T-helper 2 cell treated with Interferon-gamma antibody and Interleukin-4, amounts not matched to agents 100 ng/mL and 5 ng/mL, for 36 hours (primary cell): ENCODE results near the gene EEIG1. TPM values are rescaled to one million over a fixed set of nuclear protein-coding genes. Genes with fewer than 3 reads are reported as not detected.

Experiments
- intact Hi-C: fragments of 100-400 bp; cut with micrococcal nuclease; formaldehyde crosslinking; loops from one replicate; pipeline ENCODE4 v1.15.1; 2023
- total RNA-seq: library from RNA; stranded (reverse); gene quantifications from 2 replicates; pipeline ENCODE4 v1.2.3, GENCODE V29; 2022

The EEIG1 gene
- total RNA-seq, 1 donor from 2014 or later: 399 TPM

DNA sequence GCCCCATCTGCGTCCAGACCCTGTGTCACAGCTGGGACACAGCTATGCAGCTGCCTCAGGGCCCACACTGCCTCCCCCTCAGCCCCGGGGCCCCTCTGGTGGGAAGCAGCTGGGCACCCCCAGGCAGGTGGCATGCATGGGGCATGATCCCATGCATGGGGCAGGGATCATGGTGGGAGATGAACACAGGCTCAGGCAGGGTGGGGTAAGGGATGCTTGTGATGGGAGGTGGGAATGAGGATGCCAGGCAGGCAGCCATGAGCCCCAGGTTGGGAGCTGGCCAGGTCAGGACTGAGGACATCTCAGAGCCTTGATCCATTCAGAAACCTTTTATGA is 19.7 kb downstream of the EEIG1 start:
- intact Hi-C loops: no loop called here

DNA sequence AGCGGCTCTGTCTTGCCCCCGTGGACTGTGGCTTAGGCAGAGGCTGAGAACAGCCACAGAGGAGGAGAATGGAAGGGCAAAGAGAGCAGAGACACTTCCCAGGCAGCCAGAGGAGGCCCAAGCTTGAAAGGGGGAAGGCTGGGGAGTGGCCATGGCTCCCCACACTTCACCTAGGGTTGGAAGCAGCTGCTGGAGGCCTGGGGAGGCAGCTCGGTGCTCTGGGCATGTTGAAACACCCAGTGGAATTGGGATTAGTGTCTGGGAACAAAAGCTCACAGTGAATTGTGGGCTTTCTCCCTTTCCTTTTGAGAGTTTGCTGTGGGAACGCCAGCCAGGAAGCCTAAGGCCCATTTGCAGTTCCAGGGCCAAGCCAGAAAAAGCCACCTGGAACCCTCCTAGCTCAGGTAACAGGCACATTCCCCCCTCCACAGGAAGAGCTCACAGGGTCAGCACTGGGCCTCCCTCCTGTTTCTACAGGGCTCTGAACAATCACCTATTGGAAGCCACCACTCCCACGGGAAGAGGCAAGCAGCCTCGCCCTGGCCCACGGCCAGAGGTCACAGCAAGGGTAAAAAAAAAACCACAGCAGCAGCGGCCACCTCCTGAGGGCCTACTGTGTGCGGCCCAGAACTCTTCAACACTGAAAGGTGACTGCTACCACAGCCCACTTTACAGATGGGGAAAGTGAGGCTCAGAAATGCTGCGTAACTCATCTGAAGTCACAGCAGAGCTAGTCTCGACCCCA is 20.2 kb downstream of the EEIG1 start:
- intact Hi-C loops: no loop called here

DNA sequence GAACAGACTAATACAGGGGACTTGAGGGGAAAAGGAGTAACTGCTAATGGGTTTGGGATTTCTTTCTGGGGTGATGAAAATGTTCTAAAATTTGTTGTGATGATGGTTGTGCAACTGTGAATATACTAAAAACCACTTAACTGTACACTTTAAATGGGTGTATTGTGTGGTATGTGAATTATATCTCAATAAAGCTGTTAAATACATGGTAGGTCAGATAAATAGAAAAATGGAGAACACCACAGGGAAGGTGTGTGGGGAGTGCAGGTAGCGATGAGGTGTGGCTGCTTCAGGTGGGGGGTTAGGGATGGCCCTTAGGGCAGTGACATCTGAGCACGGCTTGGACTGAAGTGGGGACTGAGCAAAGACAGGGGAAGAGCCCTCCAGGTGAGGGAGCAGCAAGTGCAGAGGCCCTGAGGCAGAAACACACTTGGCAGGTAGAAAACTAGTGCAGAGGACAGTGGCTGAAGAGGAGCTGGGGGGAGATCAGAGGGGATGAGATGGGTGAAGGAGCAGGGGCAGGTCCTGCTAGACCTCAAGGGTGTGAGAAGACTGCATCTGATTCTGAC is 20.9 kb downstream of the EEIG1 start:
- intact Hi-C loops: no loop called here

DNA sequence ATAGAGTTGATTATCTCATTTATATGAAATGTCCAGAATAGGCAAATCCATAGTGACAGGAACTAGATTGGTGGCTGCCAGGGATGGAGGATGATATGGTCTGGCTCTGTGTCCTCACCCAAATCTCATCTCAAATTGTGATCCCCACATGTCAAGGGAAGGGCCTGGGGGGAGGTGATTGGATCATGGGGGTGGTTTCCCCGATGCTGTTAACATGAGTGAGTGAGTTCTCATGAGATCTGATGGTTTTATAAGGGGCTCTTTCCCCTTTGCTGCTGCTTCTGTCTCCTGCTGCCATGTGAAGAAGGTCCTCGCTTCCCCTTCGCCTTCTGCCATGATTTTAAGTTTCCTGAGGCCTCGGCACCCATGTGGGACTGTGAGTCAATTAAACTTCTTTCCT is 21.4 kb downstream of the EEIG1 start:
- intact Hi-C loops: no loop called here

GRCh38 chr9:127958728-127959127 is 22.1 kb downstream of the EEIG1 start:
- intact Hi-C loops: no loop called here

DNA sequence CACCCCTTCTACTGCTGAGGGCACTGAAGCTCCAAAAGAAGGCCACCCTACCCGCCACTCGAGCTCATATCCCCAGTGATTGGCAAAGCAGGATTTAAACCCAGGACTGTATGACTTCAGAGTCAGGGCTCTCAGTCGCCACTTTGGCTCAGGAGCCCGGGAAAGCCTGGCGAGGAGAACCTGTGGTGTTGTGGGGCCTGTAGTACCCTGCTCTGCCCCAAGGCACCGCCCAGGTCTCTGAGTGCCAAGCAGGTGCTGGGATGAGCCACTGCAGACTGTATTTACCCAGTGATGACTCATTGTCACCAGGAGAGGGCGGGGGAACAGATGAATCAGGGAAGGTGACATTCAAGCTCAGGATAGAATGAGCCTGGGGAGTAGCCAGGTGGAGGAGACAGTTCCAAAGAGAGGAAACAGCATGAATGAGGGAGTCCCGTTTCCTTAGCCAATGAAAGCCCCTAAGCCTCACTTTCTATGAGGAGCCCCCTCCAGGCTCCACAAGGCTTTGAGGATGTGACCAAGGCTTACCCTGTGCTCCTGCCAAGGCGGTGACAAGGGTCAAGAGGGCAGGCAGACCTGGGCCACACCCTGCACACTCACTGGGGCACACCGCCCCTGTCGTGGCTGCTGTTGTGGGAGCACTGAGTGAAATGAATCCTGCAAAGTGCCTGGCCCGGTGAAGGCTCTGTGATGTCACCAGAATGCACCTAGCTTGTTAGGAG is 25.3 kb downstream of the EEIG1 start:
- intact Hi-C loops: loop anchor here (1.0 to 2.0 kb wide), 2 partner anchors 15 to 80 kb away; no protein-coding TSS in a partner anchor

- intact Hi-C loops: loop anchor here (1.0 to 2.0 kb wide), 2 partner anchors 16 to 80 kb away; no protein-coding TSS in a partner anchor
Observed at GRCh38 chr9:127954831-127955293, 25.9 kb downstream of the EEIG1 start.

DNA sequence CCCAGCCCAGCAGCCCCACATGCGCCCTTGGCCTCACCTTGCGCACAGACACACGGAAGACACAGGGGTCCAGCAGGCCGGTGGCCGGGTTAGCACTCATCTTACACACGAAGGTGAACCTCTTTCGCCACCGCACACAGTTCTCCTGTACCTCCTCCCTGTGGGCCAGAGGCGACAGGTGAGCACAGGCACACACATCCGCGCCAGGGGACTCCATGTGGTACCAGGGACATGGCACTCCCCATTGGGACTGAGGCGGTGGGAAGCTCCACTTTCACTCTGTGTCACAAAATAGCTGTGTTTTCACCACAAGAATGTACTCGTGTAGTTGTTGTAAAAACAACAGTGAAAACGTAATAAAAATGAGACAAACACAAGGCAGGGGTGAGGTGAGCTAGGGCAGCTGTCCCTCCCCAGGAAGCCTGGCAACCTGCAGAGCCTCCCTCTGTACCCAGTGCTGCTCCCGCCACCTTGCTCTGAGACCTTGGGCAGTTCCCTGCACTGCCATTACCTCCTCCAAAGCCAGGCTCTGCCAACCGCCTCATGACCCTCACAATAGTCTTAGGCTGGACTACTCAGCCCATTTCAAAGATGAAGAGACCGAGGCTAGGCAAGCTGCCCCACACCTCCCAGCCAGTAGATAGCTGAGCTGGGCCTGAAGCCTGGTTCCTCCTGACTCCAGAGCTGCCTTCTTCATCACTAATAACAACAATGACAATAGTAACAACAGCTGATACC is 26.9 kb downstream of the EEIG1 start:
- intact Hi-C loops: loop anchor here (2.0 kb wide), 1 partner anchor 17 kb away; no protein-coding TSS in a partner anchor

GRCh38 chr9:127953154-127953553 is 27.6 kb downstream of the EEIG1 start:
- intact Hi-C loops: no loop called here

- intact Hi-C loops: no loop called here
Observed at GRCh38 chr9:127950513-127951289, 30.1 kb downstream of the EEIG1 start.

DNA sequence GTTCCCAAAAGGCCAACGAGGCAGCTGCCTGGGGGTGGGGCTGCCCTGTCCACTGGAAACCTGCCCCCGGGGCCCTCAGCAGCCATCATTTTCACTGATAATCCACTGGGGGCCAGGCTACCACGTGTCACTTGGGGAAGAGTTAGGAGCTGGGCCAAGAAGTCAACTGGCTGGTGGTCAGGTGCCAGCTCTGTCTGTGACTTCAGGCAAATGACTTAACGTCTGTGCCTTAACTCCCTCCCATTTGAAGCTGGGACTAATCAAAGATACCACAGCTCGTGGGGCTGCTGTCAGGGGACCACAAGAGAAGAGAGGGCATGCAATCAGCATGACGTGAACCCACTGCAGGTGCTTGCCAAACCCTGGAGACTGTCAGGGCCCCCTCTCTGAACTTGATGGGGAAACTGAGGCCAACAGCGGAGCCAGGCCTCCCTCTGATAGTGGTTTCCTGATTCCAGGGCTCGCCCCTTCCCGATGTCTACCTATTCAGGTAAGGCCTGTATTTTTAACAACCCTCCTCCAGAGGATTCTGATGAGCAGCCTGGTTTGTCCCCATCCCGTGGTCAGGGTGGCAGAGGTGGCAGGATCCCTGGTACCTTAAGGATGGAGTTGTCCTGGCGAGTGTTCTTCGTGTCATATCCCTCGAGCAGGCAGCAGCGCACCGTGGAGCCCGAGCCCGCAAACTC is 30.8 kb downstream of the EEIG1 start:
- intact Hi-C loops: no loop called here

GRCh38 chr9:127947841-127948710 is 32.7 kb downstream of the EEIG1 start:
- intact Hi-C loops: no loop called here

DNA sequence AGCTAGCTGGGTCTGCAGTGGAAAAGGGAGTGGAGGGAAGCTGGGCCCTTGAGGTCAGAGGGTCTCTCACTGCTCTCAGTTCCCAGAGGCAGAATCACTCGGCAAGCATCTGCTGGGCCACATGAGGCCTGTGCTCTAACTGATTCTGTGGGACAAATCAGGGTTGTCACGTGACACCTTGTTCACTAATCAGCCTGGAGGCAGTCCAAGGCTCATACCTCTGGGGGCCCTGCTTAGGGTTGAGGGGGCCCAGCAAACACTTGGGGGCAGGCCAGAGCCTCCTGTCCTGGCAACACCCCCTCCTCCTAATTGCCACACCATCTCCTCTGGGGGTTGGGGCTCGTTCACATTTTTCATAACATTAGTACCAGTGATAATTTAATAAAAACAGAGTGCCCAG is 34.1 kb downstream of the EEIG1 start:
- intact Hi-C loops: no loop called here

- intact Hi-C loops: no loop called here
Observed at GRCh38 chr9:127945942-127946341, 34.8 kb downstream of the EEIG1 start.

DNA sequence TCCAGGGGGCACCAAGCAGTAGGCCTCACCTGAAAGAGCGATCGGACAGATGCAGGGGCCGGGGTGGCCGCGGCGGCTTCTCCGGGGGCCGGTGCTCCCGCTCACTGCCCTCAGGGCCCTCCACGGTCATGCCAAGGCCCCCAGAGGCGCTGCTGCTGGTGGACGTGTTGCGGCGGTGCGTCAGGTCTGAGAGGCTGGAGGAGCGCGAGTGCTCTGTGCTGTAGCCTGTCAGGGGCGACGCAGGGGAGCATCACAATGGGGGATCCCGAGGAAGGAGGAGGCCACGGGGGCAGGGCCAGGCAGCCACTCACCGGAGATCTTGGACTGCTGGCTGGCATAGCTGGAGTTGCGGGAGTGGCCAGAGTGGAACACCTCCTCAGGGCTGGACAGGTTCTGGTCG is 35.5 kb downstream of the EEIG1 start:
- intact Hi-C loops: no loop called here

DNA sequence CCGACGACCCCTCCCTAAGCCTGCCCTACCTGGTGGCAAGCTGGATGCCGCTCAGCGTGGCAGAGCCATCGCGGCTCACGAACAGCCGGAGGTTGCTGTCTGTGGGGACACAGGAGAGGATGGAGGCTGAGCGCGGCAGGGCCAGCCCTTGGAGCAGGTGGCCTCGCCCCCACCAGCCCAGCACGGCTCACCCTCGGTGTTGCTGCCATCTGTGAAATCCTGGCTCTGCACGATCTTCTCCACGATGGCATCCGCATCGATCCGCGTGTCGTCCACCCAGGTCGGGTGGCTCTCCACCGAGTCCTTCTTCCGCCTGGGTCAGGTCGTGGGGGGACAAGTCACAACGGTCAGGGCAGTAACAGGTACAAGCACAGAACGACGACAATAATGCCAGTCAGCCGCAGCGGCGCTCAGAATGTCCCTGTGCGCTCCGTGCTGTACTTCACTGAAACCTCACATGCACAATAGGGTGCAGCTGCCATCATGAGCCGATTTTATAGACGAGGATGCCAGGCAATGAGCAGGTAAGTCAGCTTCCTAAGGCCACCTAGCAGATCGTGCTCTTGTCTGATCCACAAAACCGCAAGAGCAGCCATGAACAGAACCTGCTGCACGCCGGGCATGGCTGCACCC is 36.1 kb downstream of the EEIG1 start:
- intact Hi-C loops: no loop called here

DNA sequence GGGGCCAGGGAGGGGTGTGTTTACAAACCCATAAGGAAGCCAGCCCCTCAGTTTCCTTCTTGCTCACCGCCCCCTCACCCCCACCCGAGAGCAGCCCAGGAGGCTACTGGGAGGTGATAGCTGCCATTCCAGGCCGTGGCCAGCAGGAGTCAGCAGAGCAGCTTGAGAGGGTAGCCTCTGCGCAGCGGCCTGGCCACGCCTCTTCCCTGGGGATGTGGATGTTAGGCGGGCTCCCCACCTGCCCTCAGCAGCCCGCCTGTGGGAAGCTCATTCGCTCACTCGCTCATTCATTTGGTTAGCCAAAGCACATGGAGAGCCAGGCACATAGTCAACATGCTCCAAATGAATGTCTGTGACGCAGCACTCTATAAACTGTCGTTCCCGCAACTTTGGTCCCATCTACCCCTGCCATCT is 37.1 kb downstream of the EEIG1 start:
- intact Hi-C loops: loop anchor here (1.0 kb wide), 1 partner anchor 92 kb away; no protein-coding TSS in a partner anchor

GRCh38 chr9:127943011-127943662 is 37.7 kb downstream of the EEIG1 start:
- intact Hi-C loops: loop anchor here (1.0 kb wide), 1 partner anchor 92 kb away; no protein-coding TSS in a partner anchor
